NCI-H187 (cell line): ENCODE data around the gene MAPK14.

Experiments
- DNase-seq, 2 experiments: peaks; one replicate each; lab custom pipeline; 2025; lab: John Stamatoyannopoulos, UW

Gene MAPK14

DNA sequence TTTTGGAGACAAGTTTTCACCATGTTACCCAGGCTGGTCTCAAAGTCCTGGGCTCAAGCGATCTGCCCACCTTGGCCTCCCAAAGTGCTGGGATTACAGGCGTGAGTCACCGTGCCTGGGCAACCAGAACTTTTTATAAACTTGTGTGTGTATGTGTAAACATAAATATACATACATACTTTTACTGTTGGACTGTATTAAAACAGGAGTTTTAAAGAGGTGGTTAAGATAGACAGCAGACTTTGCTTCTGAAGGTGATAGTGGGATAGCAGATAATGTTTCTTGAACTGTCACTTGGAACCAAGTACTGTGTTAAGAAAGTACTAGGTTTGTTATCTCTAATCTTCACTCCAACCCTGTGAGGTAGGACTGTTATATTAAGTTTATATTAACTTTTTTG is 74.1 kb downstream of the MAPK14 start:
- DNase-seq = no peak

DNA sequence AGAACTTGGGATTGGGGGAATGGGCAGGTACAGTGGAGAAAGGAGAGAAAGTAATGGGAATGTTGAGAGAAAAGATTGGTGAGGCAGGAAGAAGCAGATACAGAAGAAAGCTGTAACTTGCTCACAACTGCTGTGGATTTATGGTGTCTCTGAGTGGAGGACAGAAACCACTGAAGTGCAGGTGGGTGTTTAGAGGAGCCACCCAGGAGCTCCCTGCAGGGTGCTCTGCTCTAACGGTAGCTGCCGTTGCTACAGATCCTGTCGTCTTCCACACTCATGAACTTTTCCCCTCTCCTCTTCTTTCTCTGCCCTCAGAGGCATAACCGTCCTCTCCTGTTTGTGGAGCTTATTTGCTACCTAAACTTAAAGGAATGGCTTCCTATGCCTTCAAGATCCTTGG is 75.2 kb downstream of the MAPK14 start:
- no peak for DNase-seq

GRCh38 chr6:36104836-36105235 is 77.2 kb downstream of the MAPK14 start:
- DNase-seq = no peak

GRCh38 chr6:36109092-36109491 is 81.5 kb downstream of the MAPK14 start:
- DNase-seq = no peak

GRCh38 chr6:36110050-36110449 is 82.4 kb downstream of the MAPK14 start:
- no peak for DNase-seq

GRCh38 chr6:36110863-36111262 is 83.3 kb downstream of the MAPK14 start:
- DNase-seq = no peak

GRCh38 chr6:36111526-36111925 is 83.9 kb downstream of the MAPK14 start:
- DNase-seq = no peak

- no peak for DNase-seq
Measured at GRCh38 chr6:36113049-36113448, 85.4 kb downstream of the MAPK14 start.

GRCh38 chr6:36113703-36114102 is 86.1 kb downstream of the MAPK14 start:
- no peak for DNase-seq

- DNase-seq = no peak
Measured at GRCh38 chr6:36114798-36115408, 87.3 kb downstream of the MAPK14 start.

GRCh38 chr6:36115412-36115811 is 87.8 kb downstream of the MAPK14 start:
- no peak for DNase-seq

GRCh38 chr6:36116066-36116864 is 88.7 kb downstream of the MAPK14 start:
- DNase-seq = no peak

- no peak for DNase-seq
Measured at GRCh38 chr6:36116943-36117342, 89.3 kb downstream of the MAPK14 start.

DNA sequence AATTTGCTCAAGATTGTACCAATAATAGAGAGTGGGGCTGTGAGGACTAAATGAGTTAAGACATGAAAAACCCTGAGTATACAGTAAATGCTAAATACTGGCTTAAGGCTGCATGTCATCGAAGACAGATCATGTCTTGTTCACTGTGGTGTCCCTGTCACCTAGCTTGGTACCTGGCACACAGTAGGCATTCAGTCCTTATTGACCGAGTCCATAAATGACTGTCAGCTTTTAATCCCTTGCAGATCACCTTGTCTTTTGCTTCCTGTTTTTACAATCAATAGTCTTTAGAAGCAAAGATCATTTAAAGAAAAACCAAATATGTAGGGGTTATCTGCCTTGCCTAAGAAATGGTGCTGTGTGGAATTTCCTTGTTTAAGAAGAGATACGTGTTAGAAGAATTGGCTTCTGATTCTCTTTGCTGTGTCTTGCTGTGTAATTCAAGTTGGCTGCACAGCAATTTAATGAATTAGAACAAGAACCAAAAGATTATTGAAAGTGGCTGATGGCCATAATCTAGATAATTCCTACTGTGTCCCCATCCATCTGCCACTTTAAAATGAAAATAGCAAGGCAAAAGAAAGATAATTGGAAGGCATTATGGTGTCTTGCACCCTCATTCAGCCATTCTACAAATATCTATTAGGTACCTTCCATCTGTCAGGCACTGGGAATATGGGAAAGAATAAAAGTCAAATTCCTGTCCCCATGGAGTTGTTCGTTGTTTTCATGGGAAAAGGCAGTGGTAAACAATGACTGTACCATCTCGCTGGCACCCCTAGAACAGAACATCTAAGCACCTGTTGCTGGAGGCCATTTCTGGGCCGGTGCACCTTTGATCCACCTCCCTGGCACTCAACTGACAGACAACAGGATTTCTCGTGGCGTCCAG is 90.3 kb downstream of the MAPK14 start:
- DNase-seq = no peak

GRCh38 chr6:36118550-36119107 is 91.0 kb downstream of the MAPK14 start:
- DNase-seq = no peak

- no peak for DNase-seq
Measured at GRCh38 chr6:36119209-36119608, 91.6 kb downstream of the MAPK14 start.

GRCh38 chr6:36120018-36120417 is 92.4 kb downstream of the MAPK14 start:
- DNase-seq = no peak

GRCh38 chr6:36120539-36120938 is 92.9 kb downstream of the MAPK14 start:
- no peak for DNase-seq

- DNase-seq = no peak
Measured at GRCh38 chr6:36120979-36121786, 93.6 kb downstream of the MAPK14 start.

- DNase-seq = no peak
Measured at GRCh38 chr6:36121787-36122494, 94.3 kb downstream of the MAPK14 start.
